Right atrium auricular region (tissue), 2 donors: ENCODE data around the gene ZNF775. TPM values are rescaled to one million over a fixed set of nuclear protein-coding genes. Genes with fewer than 3 reads are reported as not detected.
A peak's percentile ranks its signal among the peaks of the same experiment; 100 is the strongest.

Experiments
- DNase-seq: peaks from one replicate; pipeline ENCODE4 v3.0.0-alpha.2; 2019; ENCODE audit warnings: low spot score
- H3K27ac ChIP-seq, 2 donors: fragments of 200-600 bp; sonication (generic); 1 replicate in 1 of 2; 2 replicates in 1 of 2; pipeline ENCODE4 v1.5.1; 2016 to 2019
- H3K27me3 ChIP-seq, 2 donors: fragments of 200-600 bp; sonication (generic); one replicate each; pipeline versions ENCODE4 v1.5.1 to v1.6.0; 2017 to 2019
- H3K36me3 ChIP-seq: fragments of 200-600 bp; sonication (generic); one replicate; pipeline ENCODE4 v1.5.1; 2016
- H3K4me1 ChIP-seq, 2 donors: fragments of 200-600 bp; sonication (generic); one replicate each; pipeline versions ENCODE4 v1.5.1 to v1.6.0; 2017 to 2019
- H3K4me3 ChIP-seq, 2 donors: fragments of 200-600 bp; sonication (generic); 1 replicate in 1 of 2; 2 replicates in 1 of 2; pipeline ENCODE4 v1.5.1; 2017 to 2019; ENCODE audit warnings: mild to moderate bottlenecking in 1 of 2, moderate library complexity in 1 of 2
- H3K9me3 ChIP-seq, 2 donors: fragments of 200-600 bp; sonication (generic); one replicate each; pipeline ENCODE4 v1.5.1; 2019
- total RNA-seq, 2 donors: library from RNA; depleted of rRNA; stranded (reverse); fragments of >200 nt; gene quantifications; one replicate each; pipeline ENCODE4 v1.1.0, GENCODE V29; 2016
- TF ChIP-seq, protein P1 (sequence below), 2 donors: fragments of 200-600 bp; sonication (generic); IDR thresholded peaks; one replicate each; pipeline ENCODE4 v1.5.1; 2019; ENCODE audit warnings: antibody characterized with exemption in 2 of 2

Gene ZNF775
- total RNA-seq, 2 donors from 2014 or later, result 4.1 to 6.2 TPM

- H3K9me3 ChIP-seq, result no peaks in the 10 kb centered on the region
- TF ChIP-seq, protein P1, sequence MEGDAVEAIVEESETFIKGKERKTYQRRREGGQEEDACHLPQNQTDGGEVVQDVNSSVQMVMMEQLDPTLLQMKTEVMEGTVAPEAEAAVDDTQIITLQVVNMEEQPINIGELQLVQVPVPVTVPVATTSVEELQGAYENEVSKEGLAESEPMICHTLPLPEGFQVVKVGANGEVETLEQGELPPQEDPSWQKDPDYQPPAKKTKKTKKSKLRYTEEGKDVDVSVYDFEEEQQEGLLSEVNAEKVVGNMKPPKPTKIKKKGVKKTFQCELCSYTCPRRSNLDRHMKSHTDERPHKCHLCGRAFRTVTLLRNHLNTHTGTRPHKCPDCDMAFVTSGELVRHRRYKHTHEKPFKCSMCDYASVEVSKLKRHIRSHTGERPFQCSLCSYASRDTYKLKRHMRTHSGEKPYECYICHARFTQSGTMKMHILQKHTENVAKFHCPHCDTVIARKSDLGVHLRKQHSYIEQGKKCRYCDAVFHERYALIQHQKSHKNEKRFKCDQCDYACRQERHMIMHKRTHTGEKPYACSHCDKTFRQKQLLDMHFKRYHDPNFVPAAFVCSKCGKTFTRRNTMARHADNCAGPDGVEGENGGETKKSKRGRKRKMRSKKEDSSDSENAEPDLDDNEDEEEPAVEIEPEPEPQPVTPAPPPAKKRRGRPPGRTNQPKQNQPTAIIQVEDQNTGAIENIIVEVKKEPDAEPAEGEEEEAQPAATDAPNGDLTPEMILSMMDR (IDR thresholded peaks at IDR 0.05), result no peak
- H3K27me3 ChIP-seq, result no peaks in the 10 kb centered on the region
- H3K4me3 ChIP-seq, result no peak overlapping the region
- no peaks in the 10 kb centered on the region for H3K36me3 ChIP-seq
- no peak overlapping the region for H3K27ac ChIP-seq
- DNase-seq, result no peak
- no peaks in the 10 kb centered on the region for H3K4me1 ChIP-seq
These were observed 23.5 kb upstream of the ZNF775 start for GRCh38 chr7:150355666-150356059.

GRCh38 chr7:150356265-150356897 lies 22.7 kb upstream of the ZNF775 start:
- peaks cover 0 to 3% of the 10 kb centered on the region in 2 donors for H3K4me1 ChIP-seq
- no peaks in the 10 kb centered on the region for H3K9me3 ChIP-seq
- H3K4me3 ChIP-seq, result no peak overlapping the region
- TF ChIP-seq, protein P1 (IDR thresholded peaks at IDR 0.05), result peak; percentile 73 to 76
- DNase-seq, result no peak
- no peaks in the 10 kb centered on the region for H3K36me3 ChIP-seq
- no peak overlapping the region for H3K27ac ChIP-seq
- H3K27me3 ChIP-seq, result no peaks in the 10 kb centered on the region

GRCh38 chr7:150357270-150357669 lies 21.9 kb upstream of the ZNF775 start:
- H3K4me1 ChIP-seq, result peaks cover 0 to 7% of the 10 kb centered on the region in 2 donors
- H3K36me3 ChIP-seq, result no peaks in the 10 kb centered on the region
- TF ChIP-seq, protein P1 (IDR thresholded peaks at IDR 0.05), result no peak
- H3K27me3 ChIP-seq, result no peaks in the 10 kb centered on the region
- H3K27ac ChIP-seq, result no peak overlapping the region
- DNase-seq, result no peak
- no peak overlapping the region for H3K4me3 ChIP-seq
- no peaks in the 10 kb centered on the region for H3K9me3 ChIP-seq

DNA sequence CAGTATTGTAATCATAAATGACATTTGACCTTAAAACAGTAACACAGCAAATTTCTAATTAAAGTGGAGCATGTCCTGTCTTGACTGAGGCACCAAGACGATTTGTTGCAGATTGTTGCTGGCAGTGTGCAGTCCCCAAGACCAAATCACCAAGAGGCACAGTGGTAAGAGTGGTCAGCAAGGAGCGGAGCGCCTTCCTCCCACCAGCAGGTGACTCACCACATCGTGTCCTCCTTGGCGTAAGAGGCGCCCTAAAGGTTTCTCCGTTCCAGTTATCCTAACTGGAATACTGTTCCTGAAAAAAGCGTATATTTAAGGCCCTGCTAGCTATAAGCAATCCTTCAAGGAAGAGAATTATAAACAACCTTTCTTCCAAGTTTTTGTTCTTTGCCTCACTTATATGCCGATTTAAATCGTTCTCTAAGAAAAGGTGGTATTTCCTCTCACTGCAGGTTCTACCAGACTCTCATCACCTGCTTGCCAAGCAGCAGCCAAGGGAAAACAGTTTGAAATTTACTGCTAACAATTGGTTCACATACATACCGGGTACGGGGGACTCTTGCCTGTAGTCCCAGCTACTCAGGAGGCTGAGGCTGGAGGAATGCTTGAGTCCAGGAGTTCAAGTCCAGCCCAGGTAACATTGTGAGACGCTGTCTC lies 21.2 kb upstream of the ZNF775 start:
- no peak overlapping the region for H3K4me3 ChIP-seq
- no peaks in the 10 kb centered on the region for H3K36me3 ChIP-seq
- no peak for DNase-seq
- peaks cover 0 to 7% of the 10 kb centered on the region in 2 donors for H3K4me1 ChIP-seq
- H3K9me3 ChIP-seq, result no peaks in the 10 kb centered on the region
- TF ChIP-seq, protein P1 (IDR thresholded peaks at IDR 0.05), result no peak
- no peaks in the 10 kb centered on the region for H3K27me3 ChIP-seq
- no peak overlapping the region for H3K27ac ChIP-seq

GRCh38 chr7:150358433-150358832 lies 20.7 kb upstream of the ZNF775 start:
- H3K9me3 ChIP-seq, result no peaks in the 10 kb centered on the region
- TF ChIP-seq, protein P1 (IDR thresholded peaks at IDR 0.05), result no peak
- H3K4me1 ChIP-seq, result peaks cover 0 to 7% of the 10 kb centered on the region in 2 donors
- no peaks in the 10 kb centered on the region for H3K36me3 ChIP-seq
- H3K27me3 ChIP-seq, result no peaks in the 10 kb centered on the region
- DNase-seq, result no peak
- H3K27ac ChIP-seq, result no peak overlapping the region
- no peak overlapping the region for H3K4me3 ChIP-seq
